HCT116 (cell line): Measurements from ENCODE around the gene SAMD15. TPM values are rescaled to one million over a fixed set of nuclear protein-coding genes. Genes with fewer than 3 reads are reported as not detected.

Experiments used
- ATAC-seq: fragments of 200-7000 bp; cut with Tn5 transposase; 2 replicates; pipeline ENCODE4 v1.9.1; 2020; ENCODE audit warnings: mild to moderate bottlenecking, moderate library complexity
- BruUV-seq: library from RNA; stranded (reverse); fragments of 400-500 nt; replicated peaks from 2 replicates; lab custom pipeline; 2021; lab: Mats Ljungman, UMichigan
- CTCF ChIA-PET: fragments of 300-600 bp; sonication (Branson Sonifier 250); formaldehyde crosslinking; loops from one replicate; lab custom pipeline; 2021; ENCODE audit warnings: antibody characterized with exemption; lab: Charles Lee
- POLR2A ChIA-PET: fragments of 300-600, 350-600 bp; sonication (Branson Sonifier 250); formaldehyde crosslinking; loops from one replicate; lab custom pipeline; 2021; ENCODE audit warnings: antibody characterized with exemption; lab: Charles Lee
- RAD21 ChIA-PET, 2 experiments: fragments of 300-600 bp; sonication (Branson Sonifier 250); formaldehyde crosslinking; loops; one replicate each; lab custom pipeline; 2023; ENCODE audit warnings: low total read pairs in 2 of 2; ENCODE audit not compliant: uncharacterized antibody in 2 of 2, unreplicated experiment in 2 of 2, low non-redundant PET in 1 of 2; lab: Charles Lee
- DNase-seq: peaks from one replicate; pipeline ENCODE4 v3.0.0-alpha.2; 2010; ENCODE audit warnings: low read depth, low spot score
- H2AFZ ChIP-seq: fragments of 200-600 bp; shearing (Covaris generic), sonication (generic); 2 replicates; pipeline ENCODE4 v1.6.1; 2017; ENCODE audit warnings: low read depth, mixed run types, mixed read lengths, antibody characterized with exemption, low read length; ENCODE audit not compliant: poor library complexity, severe bottlenecking
- H3K27ac ChIP-seq: 2 replicates; pipeline ENCODE4 v1.5.1; 2012; ENCODE audit warnings: low read depth, low read length
- H3K27me3 ChIP-seq: fragments of 200-600 bp; sonication (generic); 2 replicates; pipeline ENCODE4 v1.6.1; 2016; ENCODE audit warnings: mixed run types, low read length, mixed read lengths; ENCODE audit not compliant: insufficient read depth
- H3K36me3 ChIP-seq, 2 experiments: fragments of 200-500 bp in 1 of 2; fragments of 200-600 bp in 1 of 2; sonication (Bioruptor generic) in 1 of 2; sonication (generic) in 1 of 2; 2 replicates each; pipeline versions ENCODE4 v1.5.1 to v1.6.1; 2014 to 2016; ENCODE audit warnings: low read length in 2 of 2, inconsistent platforms in 1 of 2, mixed read lengths in 1 of 2, mixed run types in 1 of 2; ENCODE audit not compliant: insufficient read depth in 2 of 2, control insufficient read depth in 1 of 2
- H3K4me1 ChIP-seq, 2 experiments: fragments of 200-600 bp in 1 of 2; sonication (generic) in 1 of 2; 2 replicates each; pipeline versions ENCODE4 v1.5.1 to v1.6.1; 2012 to 2017; ENCODE audit warnings: low read length in 2 of 2, inconsistent platforms in 1 of 2, mild to moderate bottlenecking in 1 of 2, mixed read lengths in 1 of 2, mixed run types in 1 of 2, moderate library complexity in 1 of 2; ENCODE audit not compliant: insufficient read depth in 2 of 2, control insufficient read depth in 1 of 2
- H3K4me2 ChIP-seq: fragments of 200-600 bp; sonication (generic); 2 replicates; pipeline ENCODE4 v1.6.1; 2017; ENCODE audit warnings: mixed run types, low read length, mixed read lengths
- H3K4me3 ChIP-seq, 2 experiments: fragments of 200-600 bp in 1 of 2; sonication (generic) in 1 of 2; replicated peaks in 1 of 2; 2 replicates each; pipeline ENCODE4 v1.5.1; 2011 to 2016; ENCODE audit warnings: low read length in 2 of 2, control low read depth in 1 of 2, low read depth in 1 of 2, mild to moderate bottlenecking in 1 of 2, mixed read lengths in 1 of 2, mixed run types in 1 of 2
- H3K79me2 ChIP-seq: fragments of 200-600 bp; sonication (generic); 2 replicates; pipeline ENCODE4 v1.6.1; 2017; ENCODE audit warnings: mild to moderate bottlenecking, mixed run types, low read length, moderate library complexity, mixed read lengths; ENCODE audit not compliant: insufficient read depth
- H3K9ac ChIP-seq: fragments of 200-600 bp; sonication (generic); 2 replicates; pipeline ENCODE4 v1.6.1; 2016; ENCODE audit warnings: low read length, mixed read lengths
- H3K9me2 ChIP-seq: fragments of 200-600 bp; sonication (generic), shearing (Covaris generic); 2 replicates; pipeline ENCODE4 v1.6.1; 2017; ENCODE audit warnings: mixed run types, mild to moderate bottlenecking, moderate library complexity; ENCODE audit not compliant: insufficient read depth
- H3K9me3 ChIP-seq, 2 experiments: fragments of 200-500 bp in 1 of 2; fragments of 200-600 bp in 1 of 2; sonication (Bioruptor generic) in 1 of 2; sonication (generic) in 1 of 2; 2 replicates each; pipeline ENCODE4 v1.6.1; 2014 to 2017; ENCODE audit warnings: low read length in 2 of 2, mixed read lengths in 2 of 2, inconsistent platforms in 1 of 2, low read depth in 1 of 2, mild to moderate bottlenecking in 1 of 2, mixed run types in 1 of 2, moderate library complexity in 1 of 2; ENCODE audit not compliant: control insufficient read depth in 1 of 2, insufficient read depth in 1 of 2
- H4K20me1 ChIP-seq: fragments of 200-600 bp; sonication (generic), shearing (Covaris generic); 2 replicates; pipeline ENCODE4 v1.6.1; 2017; ENCODE audit warnings: mixed run types, mild to moderate bottlenecking, moderate library complexity; ENCODE audit not compliant: insufficient read depth
- CBX3 ChIP-seq: IDR thresholded peaks from 2 replicates; pipeline ENCODE4 v1.6.1; 2012; ENCODE audit warnings: low read depth
- CTCF ChIP-seq, 3 experiments: fragments of 200-600 bp in 1 of 3; sonication (generic) in 1 of 3; IDR thresholded peaks in 2 of 3; conservative IDR thresholded peaks in 1 of 3; 2 replicates each; pipeline ENCODE4 v1.5.1; 2012 to 2017; ENCODE audit warnings: low read depth in 2 of 3, low read length in 2 of 3, antibody characterized with exemption in 1 of 3, borderline replicate concordance in 1 of 3, control low read depth in 1 of 3, mild to moderate bottlenecking in 1 of 3, mixed read lengths in 1 of 3, mixed run types in 1 of 3, moderate library complexity in 1 of 3; ENCODE audit not compliant: insufficient read depth in 1 of 3
- ELF1 ChIP-seq: IDR thresholded peaks from 2 replicates; pipeline ENCODE4 v1.6.1; 2012; ENCODE audit warnings: low read depth, borderline replicate concordance
- EZH2 ChIP-seq: fragments of 200-600 bp; sonication (generic); IDR thresholded peaks from 2 replicates; pipeline ENCODE4 v1.6.1; 2017; ENCODE audit warnings: antibody characterized with exemption, mixed run types
- EZH2phosphoT487 ChIP-seq: fragments of 200-600 bp; IDR thresholded peaks from 2 replicates; pipeline ENCODE4 v1.6.1; 2018; ENCODE audit warnings: antibody characterized with exemption, borderline replicate concordance
- FOSL1 ChIP-seq: IDR thresholded peaks from 2 replicates; pipeline ENCODE4 v1.6.1; 2012; ENCODE audit warnings: low read depth
- POLR2A ChIP-seq: IDR thresholded peaks from 2 replicates; pipeline ENCODE4 v1.7.0; 2011; ENCODE audit warnings: borderline replicate concordance; ENCODE audit not compliant: insufficient read depth, insufficient read length; ENCODE audit errors: extremely low read depth
- RAD21 ChIP-seq: IDR thresholded peaks from 2 replicates; pipeline ENCODE4 v1.6.1; 2012; ENCODE audit warnings: low read depth, mild to moderate bottlenecking
- REST ChIP-seq: IDR thresholded peaks from 2 replicates; pipeline ENCODE4 v1.6.1; 2012; ENCODE audit warnings: low read depth
- SIN3A ChIP-seq: IDR thresholded peaks from 2 replicates; pipeline ENCODE4 v1.6.1; 2012; ENCODE audit warnings: low read depth
- SP1 ChIP-seq: IDR thresholded peaks from 2 replicates; pipeline ENCODE4 v1.6.1; 2012; ENCODE audit warnings: low read depth
- SRF ChIP-seq: IDR thresholded peaks from 2 replicates; pipeline ENCODE4 v1.6.1; 2012; ENCODE audit warnings: low read depth
- TCF7L2 ChIP-seq: IDR thresholded peaks from 2 replicates; pipeline ENCODE4 v1.7.0; 2011; ENCODE audit warnings: borderline replicate concordance, inconsistent platforms; ENCODE audit not compliant: insufficient read depth, insufficient read length; ENCODE audit errors: extremely low read depth
- YY1 ChIP-seq: IDR thresholded peaks from 2 replicates; pipeline ENCODE4 v1.6.1; 2011; ENCODE audit warnings: low read length, low read depth, moderate library complexity, mild to moderate bottlenecking; ENCODE audit not compliant: insufficient replicate concordance; ENCODE audit errors: extremely low read depth
- ZBTB33 ChIP-seq: IDR thresholded peaks from 2 replicates; pipeline ENCODE4 v1.6.1; 2011; ENCODE audit warnings: mild to moderate bottlenecking, low read length, moderate library complexity; ENCODE audit not compliant: insufficient replicate concordance; ENCODE audit errors: extremely low read depth
- ZFX ChIP-seq: fragments of 450-650 bp; IDR thresholded peaks from 2 replicates; pipeline ENCODE4 v1.6.1; 2017
- ZNF274 ChIP-seq: fragments of 200-500 bp; sonication (Bioruptor generic); IDR thresholded peaks from 2 replicates; pipeline ENCODE4 v1.6.1; 2014; ENCODE audit warnings: mild to moderate bottlenecking, low read depth, low read length, inconsistent platforms
- intact Hi-C: fragments of 100-400 bp; cut with micrococcal nuclease; formaldehyde crosslinking; loops from 2 replicates; pipeline ENCODE4 v1.10.0; 2022
- total RNA-seq: library from RNA; stranded (reverse); gene quantifications from one replicate; pipeline ENCODE4 v1.2.1, GENCODE V29; 2021; ENCODE audit not compliant: unreplicated experiment
- TF ChIP-seq, protein P1 (sequence below): IDR thresholded peaks from 2 replicates; pipeline ENCODE4 v1.6.1; 2012
- TF ChIP-seq, protein P2 (sequence below): IDR thresholded peaks from 2 replicates; pipeline ENCODE4 v1.6.1; 2012

The SAMD15 gene
- total RNA-seq, 1 experiment from 2014 or later = 1.9 TPM

GRCh38 chr14:77335576-77335975 lies 41.6 kb upstream of the SAMD15 start:
- Histone ChIP-seq H3K4me3 (no peak overlapping the region), H3K27ac (no peak overlapping the region), H3K4me1 (no peaks in the 10 kb centered on the region), H3K27me3 (no peaks in the 10 kb centered on the region), H3K9me2 (no peaks in the 10 kb centered on the region), H3K4me2 (no peak overlapping the region), H2AFZ (no peak overlapping the region), H4K20me1 (no peaks in the 10 kb centered on the region), H3K9ac (no peak overlapping the region), H3K36me3 (peaks cover 0 to 9% of the 10 kb centered on the region in 2 experiments; a peak in 1 of 4 replicates), H3K79me2 (no peaks in the 10 kb centered on the region), H3K9me3 (no peaks in the 10 kb centered on the region)
- intact Hi-C loops = no loop called here
- no peak for ATAC-seq
- BruUV-seq = no TSS peak
- no peak for DNase-seq
- TF ChIP-seq ZFX = no peak
- no peak for TF ChIP-seq CTCF (IDR thresholded peaks at IDR 0.05 in 2 of 3, conservative IDR thresholded peaks at IDR 0.05 in 1 of 3; ENCODE audit: borderline replicate concordance in 1 of 3, insufficient read depth in 1 of 3, low read depth in 2 of 3, low read length in 2 of 3)
- TF ChIP-seq, protein P1, sequence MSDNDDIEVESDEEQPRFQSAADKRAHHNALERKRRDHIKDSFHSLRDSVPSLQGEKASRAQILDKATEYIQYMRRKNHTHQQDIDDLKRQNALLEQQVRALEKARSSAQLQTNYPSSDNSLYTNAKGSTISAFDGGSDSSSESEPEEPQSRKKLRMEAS = no peak
- no peak for TF ChIP-seq ELF1
- no peak for TF ChIP-seq FOSL1
- no peak for TF ChIP-seq SRF
- TF ChIP-seq RAD21 = no peak
- TF ChIP-seq POLR2A = no peak
- no peak for TF ChIP-seq EZH2phosphoT487
- TF ChIP-seq ZBTB33 = no peak
- TF ChIP-seq, protein P2, sequence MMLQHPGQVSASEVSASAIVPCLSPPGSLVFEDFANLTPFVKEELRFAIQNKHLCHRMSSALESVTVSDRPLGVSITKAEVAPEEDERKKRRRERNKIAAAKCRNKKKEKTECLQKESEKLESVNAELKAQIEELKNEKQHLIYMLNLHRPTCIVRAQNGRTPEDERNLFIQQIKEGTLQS = no peak
- no peak for TF ChIP-seq REST
- TF ChIP-seq SP1 = no peak
- TF ChIP-seq ZNF274 = no peak
- TF ChIP-seq CBX3 = no peak
- no peak for TF ChIP-seq EZH2
- no peak for TF ChIP-seq SIN3A
- TF ChIP-seq YY1 = no peak
- TF ChIP-seq TCF7L2 = no peak
- ChIA-PET RAD21 (no interaction called here), CTCF (no interaction called here), POLR2A (interaction anchor here (1.8 kb wide), 1 partner anchor 15 kb away, joined by 6 read pairs; the partner anchor contains the start of genes GSTZ1 and POMT2)
